GM18951 (cell line): ENCODE measurements around the gene HTR1A.

Source experiments
- POLR2A ChIP-seq: IDR thresholded peaks from 4 replicates; pipeline ENCODE4 v1.6.1; 2011; ENCODE audit warnings: mild to moderate bottlenecking; ENCODE audit not compliant: insufficient read length, insufficient read depth; ENCODE audit errors: extremely low read depth
- in situ Hi-C: fragments of 300-500 bp; cut with MboI; formaldehyde crosslinking; loops from one replicate; pipeline ENCODE4 v1.12.0; 2022; ENCODE audit warnings: low sequenced_read_pairs, mixed read lengths, inconsistent platforms; ENCODE audit not compliant: unreplicated experiment

Gene HTR1A

GRCh38 chr5:63962279-63962678, at the start of gene HTR1A:
Gene HTR1A, minus strand, starts transcription at chr5:63962445. Its CDS starts 726 bp downstream, at chr5:63961719.
- no peak for TF ChIP-seq POLR2A
- in situ Hi-C loops = loop anchor here (25.0 kb wide), 1 partner anchor 575 kb away; no protein-coding TSS in a partner anchor

- in situ Hi-C loops = no loop called here
Measured at GRCh38 chr5:64003966-64004365, 41.7 kb upstream of the HTR1A start.

DNA sequence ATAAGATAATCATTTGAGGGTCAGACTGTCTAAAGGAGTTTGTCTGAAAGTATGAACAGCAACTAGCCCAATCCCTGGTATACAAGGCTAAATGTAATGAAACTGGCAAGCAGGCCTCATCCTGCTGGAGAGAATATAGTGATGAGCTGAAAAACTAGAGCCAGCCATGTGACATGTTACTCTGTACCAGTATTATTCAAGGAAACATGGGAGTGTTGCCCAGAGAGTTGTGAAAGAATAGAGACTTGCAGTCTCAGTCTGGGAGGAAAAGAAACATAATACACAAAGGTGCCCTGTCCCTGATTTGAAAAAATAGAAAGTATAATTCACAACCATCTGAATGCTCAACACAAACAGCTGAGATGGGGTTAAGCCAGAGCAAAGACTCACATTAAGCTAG, 37.9 kb upstream of the HTR1A start:
- no peak for TF ChIP-seq POLR2A
- in situ Hi-C loops = no loop called here

More at GRCh38 chr5:64003966-64004365, 41.7 kb upstream of the HTR1A start:
- TF ChIP-seq POLR2A = no peak

DNA sequence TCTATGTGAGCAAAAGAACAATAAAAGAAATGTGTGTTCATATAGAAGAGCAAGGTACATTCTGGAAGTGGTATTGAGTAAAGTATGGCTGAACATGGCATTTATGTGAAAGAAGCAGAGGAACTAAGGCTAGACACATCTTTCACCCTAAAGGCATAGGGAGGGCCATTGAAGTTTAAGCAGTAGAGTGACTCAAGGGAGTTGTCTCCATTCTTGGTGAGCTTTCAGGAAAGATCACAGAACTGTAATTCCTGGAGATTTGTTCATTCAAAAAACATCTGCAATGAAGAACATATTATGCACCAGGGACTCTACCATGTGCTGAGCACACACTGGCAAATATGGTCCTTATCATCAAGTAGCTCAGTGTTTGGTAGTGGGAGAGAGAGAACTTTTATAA, 24.8 kb upstream of the HTR1A start:
- in situ Hi-C loops = no loop called here
- no peak for TF ChIP-seq POLR2A

DNA sequence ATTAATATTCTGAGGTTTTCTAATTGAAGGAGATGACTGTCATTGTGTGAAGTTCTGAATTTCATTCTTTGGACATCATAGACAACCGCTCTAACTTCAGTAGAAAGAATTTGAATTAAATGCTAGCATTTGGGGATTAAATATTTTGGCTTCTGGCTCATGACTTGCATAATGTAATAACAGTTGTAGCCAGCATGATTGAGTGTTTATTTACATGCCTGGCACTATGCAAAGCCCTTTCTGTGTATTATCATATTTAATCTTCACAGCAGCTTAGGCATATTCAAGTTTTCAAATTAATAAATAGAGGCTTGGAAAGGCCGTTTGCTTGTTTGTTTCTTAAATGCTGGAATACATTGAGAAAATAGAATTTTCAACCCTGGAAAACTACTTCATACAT, 19.6 kb upstream of the HTR1A start:
- in situ Hi-C loops = no loop called here
- no peak for TF ChIP-seq POLR2A

- in situ Hi-C loops = loop anchor here (25.0 kb wide), 1 partner anchor 577 kb away; no protein-coding TSS in a partner anchor
- TF ChIP-seq POLR2A = no peak
Measured at GRCh38 chr5:63963926-63964325, 1.7 kb upstream of the HTR1A start.

DNA sequence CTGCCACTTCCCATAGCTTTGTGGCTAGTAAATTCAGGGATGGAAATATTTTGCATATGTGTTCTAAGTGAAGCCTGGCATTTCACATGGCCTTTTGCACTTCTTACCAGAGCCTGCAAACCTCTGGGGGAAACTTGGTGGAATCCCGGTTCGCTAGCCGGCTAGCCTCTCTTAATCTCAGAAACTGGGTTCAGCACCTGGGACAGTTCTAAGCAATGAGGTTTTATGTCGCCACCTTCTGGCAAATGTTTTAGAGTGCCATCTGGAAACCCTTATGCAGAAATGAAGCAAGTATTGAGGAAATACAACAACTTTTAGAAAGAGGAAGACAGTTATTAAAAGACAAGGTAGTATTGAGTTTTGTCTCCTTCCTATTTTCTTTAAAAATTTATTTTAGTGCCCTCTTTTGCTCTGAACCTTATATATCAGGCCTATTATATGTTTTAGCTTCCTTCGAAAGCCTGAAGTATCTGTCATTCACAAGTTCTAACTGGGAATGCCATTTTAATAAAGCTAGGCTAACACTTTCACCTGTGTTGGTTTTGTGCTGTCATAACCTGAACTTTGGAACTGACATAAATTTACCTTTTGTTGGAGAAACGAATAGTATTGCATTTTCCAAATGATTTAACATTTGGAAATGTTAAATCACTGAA, 963 bp upstream of the HTR1A start:
- in situ Hi-C loops = loop anchor here (25.0 kb wide), 1 partner anchor 576 kb away; no protein-coding TSS in a partner anchor
- TF ChIP-seq POLR2A = no peak

GRCh38 chr5:63961598-63962161, 565 bp downstream of the HTR1A start:
- in situ Hi-C loops = loop anchor here (25.0 kb wide), 1 partner anchor 574 kb away; no protein-coding TSS in a partner anchor
- TF ChIP-seq POLR2A = no peak

DNA sequence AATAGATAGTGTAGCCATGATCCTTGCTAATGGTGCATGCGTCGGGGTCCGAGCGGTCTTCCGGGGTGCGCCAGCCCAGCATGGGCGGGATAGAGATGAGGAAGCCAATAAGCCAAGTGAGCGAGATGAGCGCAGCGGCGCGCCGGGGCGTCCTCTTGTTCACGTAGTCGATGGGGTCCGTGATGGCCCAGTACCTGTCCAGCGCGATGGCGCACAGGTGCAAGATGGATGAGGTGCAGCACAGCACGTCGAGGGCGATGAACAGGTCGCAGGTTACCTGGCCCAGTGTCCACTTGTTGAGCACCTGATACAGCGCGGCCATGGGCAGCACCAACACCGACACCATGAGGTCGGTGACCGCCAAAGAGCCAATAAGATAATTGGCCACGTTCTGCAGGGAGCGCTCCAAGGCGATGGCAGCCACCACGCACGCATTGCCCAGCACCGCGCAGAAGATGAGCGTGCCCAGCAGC, 1.1 kb downstream of the HTR1A start:
- no peak for TF ChIP-seq POLR2A
- in situ Hi-C loops = loop anchor here (25.0 kb wide), 1 partner anchor 574 kb away; no protein-coding TSS in a partner anchor

DNA sequence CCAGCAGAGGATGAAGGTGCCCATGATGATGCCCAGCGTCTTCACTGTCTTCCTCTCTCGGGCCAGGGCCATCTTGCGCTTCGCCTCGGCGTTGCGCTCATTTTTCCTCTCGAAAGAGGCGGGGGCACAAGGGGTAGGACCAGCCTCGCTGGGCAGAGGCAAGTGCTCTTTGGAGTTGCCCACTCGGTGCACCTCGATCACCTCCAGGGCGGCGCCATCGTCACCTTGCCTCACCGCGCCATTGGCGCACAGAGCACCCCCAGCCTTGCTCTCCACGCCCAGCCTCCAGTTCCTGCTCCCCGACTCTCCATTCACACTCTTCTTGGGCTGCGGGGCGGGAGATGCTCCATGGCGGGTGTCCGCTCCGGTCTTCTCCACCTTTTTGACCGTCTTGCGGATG, 1.6 kb downstream of the HTR1A start:
- no peak for TF ChIP-seq POLR2A
- in situ Hi-C loops = loop anchor here (25.0 kb wide), 1 partner anchor 573 kb away; no protein-coding TSS in a partner anchor

- TF ChIP-seq POLR2A = no peak
- in situ Hi-C loops = loop anchor here (25.0 kb wide), 1 partner anchor 572 kb away; no protein-coding TSS in a partner anchor
Measured at GRCh38 chr5:63959177-63959982, 2.9 kb downstream of the HTR1A start.

DNA sequence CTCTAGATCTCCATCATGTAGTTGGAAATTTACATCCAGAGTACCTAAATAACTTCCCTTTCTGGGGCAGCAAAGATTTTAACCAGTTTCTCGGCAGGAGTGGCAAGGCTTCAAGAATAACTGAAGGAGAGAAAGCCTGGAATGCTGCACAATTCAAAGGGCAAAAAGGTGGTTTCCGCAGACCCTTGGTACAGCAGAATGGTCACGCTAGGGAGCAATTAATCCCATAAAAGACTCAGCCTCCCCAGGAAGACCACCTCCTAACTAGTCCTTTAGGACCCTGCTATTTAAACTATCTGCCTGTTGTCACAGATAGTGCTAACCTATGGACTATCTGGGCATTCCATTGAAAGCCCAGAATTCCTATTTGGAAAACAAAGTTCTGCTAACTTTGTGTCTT, 3.6 kb downstream of the HTR1A start:
- no peak for TF ChIP-seq POLR2A
- in situ Hi-C loops = loop anchor here (25.0 kb wide), 1 partner anchor 571 kb away; no protein-coding TSS in a partner anchor

GRCh38 chr5:63957617-63958016, 4.6 kb downstream of the HTR1A start:
- no peak for TF ChIP-seq POLR2A
- in situ Hi-C loops = loop anchor here (25.0 kb wide), 1 partner anchor 570 kb away; no protein-coding TSS in a partner anchor
